ENCODE measurements around the gene M1AP. TPM values are rescaled to one million over a fixed set of nuclear protein-coding genes. Genes with fewer than 3 reads are reported as not detected.

The M1AP gene
- total RNA-seq, 2 experiments from 2014 or later, result 0.23 TPM; not detected in 1

- Mint-ChIP-seq H3K4me3 (no peak overlapping the region), H3K4me1 (peaks cover 27% of the 10 kb centered on the region), H3K27me3 (peaks cover 50% of the 10 kb centered on the region), H3K9me3 (no peaks in the 10 kb centered on the region), H3K27ac (no peak overlapping the region), H3K36me3 (peaks cover 13% of the 10 kb centered on the region)
- no peak for DNase-seq
Measured at GRCh38 chr2:74510272-74510671, 137.9 kb downstream of the M1AP start.

- Mint-ChIP-seq H3K27ac (peak overlapping the region; percentile 96), H3K27me3 (peaks cover 59% of the 10 kb centered on the region), H3K36me3 (peaks cover 26% of the 10 kb centered on the region), H3K4me3 (peak overlapping the region; percentile 96), H3K4me1 (peaks cover 28% of the 10 kb centered on the region), H3K9me3 (no peaks in the 10 kb centered on the region)
- DNase-seq, result no peak
Measured at GRCh38 chr2:74507926-74508520, 140.1 kb downstream of the M1AP start.

Other genes starting within 250 kb of the M1AP start
- 1 to 10 TPM; 5.1 to 6.2 TPM for gene C2orf81, start 226.7 kb downstream of the M1AP start, total RNA-seq
- gene WDR54, start 226.6 kb downstream of the M1AP start, total RNA-seq, result 10 to 100 TPM; 88.6 to 90.2 TPM
- gene RTKN, start 206.4 kb downstream of the M1AP start, total RNA-seq, result 1 to 10 TPM; 1.6 to 1.8 TPM
- gene INO80B, start 193.2 kb downstream of the M1AP start, total RNA-seq, result 10 to 100 TPM; 29.0 to 30.9 TPM
- 10 to 100 TPM; 19.1 to 20.1 TPM for gene WBP1, start 189.9 kb downstream of the M1AP start, total RNA-seq
- gene MOGS, start 182.9 kb downstream of the M1AP start, total RNA-seq, result 10 to 100 TPM; 54.7 to 59.5 TPM
- 100 to 1,000 TPM; 105 to 111 TPM for gene MRPL53, start 175.7 kb downstream of the M1AP start, total RNA-seq
- 10 to 100 TPM in 1 of 2 experiments, 1 to 10 TPM in 1; 8.0 to 11.8 TPM for gene CCDC142, start 165.3 kb downstream of the M1AP start, total RNA-seq
- gene TTC31, start 165.2 kb downstream of the M1AP start, total RNA-seq, result 10 to 100 TPM; 22.7 to 23.2 TPM
- under 1 TPM in 1 of 2 experiments, not detected in 1; 0.18 TPM for gene LBX2, start 148.7 kb downstream of the M1AP start, total RNA-seq
- 10 to 100 TPM; 17.7 to 18.9 TPM for gene PCGF1, start 140.6 kb downstream of the M1AP start, total RNA-seq
- gene TLX2, start 133.9 kb downstream of the M1AP start, total RNA-seq, result under 1 TPM in 1 of 2 experiments, not detected in 1; 0.12 TPM
- under 1 TPM; 0.16 to 0.27 TPM for gene DQX1, start 122.1 kb downstream of the M1AP start, total RNA-seq
- 100 to 1,000 TPM; 138 to 140 TPM for gene AUP1, start 118.6 kb downstream of the M1AP start, total RNA-seq
- gene HTRA2, start 118.4 kb downstream of the M1AP start, total RNA-seq, result 10 to 100 TPM; 56.8 to 59.3 TPM
- gene LOXL3, start 94.4 kb downstream of the M1AP start, total RNA-seq, result 1 to 10 TPM; 1.9 to 2.7 TPM
- gene DOK1, start 93.6 kb downstream of the M1AP start, total RNA-seq, result 10 to 100 TPM; 19.6 to 23.5 TPM
- 1 to 10 TPM; 3.9 to 4.2 TPM for gene SEMA4F, start 5.9 kb upstream of the M1AP start, total RNA-seq
- gene HK2, start 185.8 kb upstream of the M1AP start, total RNA-seq, result 100 to 1,000 TPM; 101 to 102 TPM

All from activated naive CD8-positive, alpha-beta T cell treated with anti-CD3 and anti-CD28 coated beads for 36 hours (primary cell).